HCT116 (cell line): ENCODE data around the gene S100A10.

ENCODE experiments used
- EGR1 ChIP-seq: IDR thresholded peaks from 2 replicates; pipeline ENCODE4 v1.6.1; 2012; ENCODE audit warnings: low read depth
- EZH2 ChIP-seq: fragments of 200-600 bp; sonication (generic); IDR thresholded peaks from 2 replicates; pipeline ENCODE4 v1.6.1; 2017; ENCODE audit warnings: antibody characterized with exemption, mixed run types
- JUND ChIP-seq: IDR thresholded peaks from 2 replicates; pipeline ENCODE4 v1.6.1; 2012
- MAX ChIP-seq: IDR thresholded peaks from 2 replicates; pipeline ENCODE4 v1.6.1; 2012
- POLR2A ChIP-seq: IDR thresholded peaks from 2 replicates; pipeline ENCODE4 v1.7.0; 2011; ENCODE audit warnings: borderline replicate concordance; ENCODE audit not compliant: insufficient read depth, insufficient read length; ENCODE audit errors: extremely low read depth
- SIN3A ChIP-seq: IDR thresholded peaks from 2 replicates; pipeline ENCODE4 v1.6.1; 2012; ENCODE audit warnings: low read depth
- YY1 ChIP-seq: IDR thresholded peaks from 2 replicates; pipeline ENCODE4 v1.6.1; 2011; ENCODE audit warnings: low read length, low read depth, moderate library complexity, mild to moderate bottlenecking; ENCODE audit not compliant: insufficient replicate concordance; ENCODE audit errors: extremely low read depth
- TF ChIP-seq, protein P1 (sequence below), 3 experiments: fragments of 200-600 bp in 1 of 3; sonication (generic) in 1 of 3; IDR thresholded peaks in 2 of 3; conservative IDR thresholded peaks in 1 of 3; 2 replicates each; pipeline ENCODE4 v1.5.1; 2012 to 2017; ENCODE audit warnings: low read depth in 2 of 3, low read length in 2 of 3, antibody characterized with exemption in 1 of 3, borderline replicate concordance in 1 of 3, control low read depth in 1 of 3, mild to moderate bottlenecking in 1 of 3, mixed read lengths in 1 of 3, mixed run types in 1 of 3, moderate library complexity in 1 of 3; ENCODE audit not compliant: insufficient read depth in 1 of 3

DNA sequence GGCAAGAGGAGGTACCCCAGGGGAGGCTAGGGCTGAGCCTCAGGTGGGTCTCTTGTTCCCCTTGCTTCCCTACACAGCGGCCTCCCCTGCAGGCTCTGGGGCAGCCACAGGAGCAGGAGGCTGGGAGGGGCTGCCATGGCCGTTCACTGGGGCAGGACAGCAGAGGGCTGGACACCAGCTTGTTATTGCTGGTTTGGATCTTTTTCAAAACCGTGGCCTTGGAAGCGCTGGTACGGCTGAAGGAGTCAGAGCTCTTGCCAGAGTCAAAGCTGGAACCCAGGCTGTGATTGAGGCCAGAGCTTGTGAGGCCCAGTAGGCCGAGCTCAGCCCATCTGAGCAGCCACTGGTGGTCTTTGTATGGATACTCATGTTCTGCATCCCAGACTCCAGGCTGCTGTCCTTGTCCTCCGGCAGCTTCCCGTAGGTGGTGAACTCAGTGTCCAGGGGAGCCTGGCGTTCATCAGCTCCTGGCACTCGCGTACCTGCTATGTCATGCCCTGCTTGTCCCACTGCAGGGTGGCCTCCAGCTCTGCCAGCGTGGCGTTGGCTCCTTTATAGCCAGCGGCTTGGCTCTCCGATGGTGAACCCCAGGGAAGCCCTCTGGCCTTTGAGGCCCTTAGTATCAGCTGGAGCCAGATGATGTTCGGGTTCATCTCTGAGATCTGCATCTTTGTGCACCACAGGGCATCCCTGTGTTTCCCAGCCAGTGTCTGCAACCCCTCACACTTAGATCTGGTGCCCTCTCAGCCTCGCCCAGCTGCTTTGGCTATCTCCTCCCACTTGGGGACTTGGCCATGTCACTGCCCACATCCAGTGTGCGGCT lies 44.1 kb downstream of the S100A10 start:
- TF ChIP-seq EZH2 (no peak), POLR2A (no peak), JUND (no peak), YY1 (no peak), EGR1 (no peak), MAX (no peak), SIN3A (no peak)
- TF ChIP-seq, protein P1, sequence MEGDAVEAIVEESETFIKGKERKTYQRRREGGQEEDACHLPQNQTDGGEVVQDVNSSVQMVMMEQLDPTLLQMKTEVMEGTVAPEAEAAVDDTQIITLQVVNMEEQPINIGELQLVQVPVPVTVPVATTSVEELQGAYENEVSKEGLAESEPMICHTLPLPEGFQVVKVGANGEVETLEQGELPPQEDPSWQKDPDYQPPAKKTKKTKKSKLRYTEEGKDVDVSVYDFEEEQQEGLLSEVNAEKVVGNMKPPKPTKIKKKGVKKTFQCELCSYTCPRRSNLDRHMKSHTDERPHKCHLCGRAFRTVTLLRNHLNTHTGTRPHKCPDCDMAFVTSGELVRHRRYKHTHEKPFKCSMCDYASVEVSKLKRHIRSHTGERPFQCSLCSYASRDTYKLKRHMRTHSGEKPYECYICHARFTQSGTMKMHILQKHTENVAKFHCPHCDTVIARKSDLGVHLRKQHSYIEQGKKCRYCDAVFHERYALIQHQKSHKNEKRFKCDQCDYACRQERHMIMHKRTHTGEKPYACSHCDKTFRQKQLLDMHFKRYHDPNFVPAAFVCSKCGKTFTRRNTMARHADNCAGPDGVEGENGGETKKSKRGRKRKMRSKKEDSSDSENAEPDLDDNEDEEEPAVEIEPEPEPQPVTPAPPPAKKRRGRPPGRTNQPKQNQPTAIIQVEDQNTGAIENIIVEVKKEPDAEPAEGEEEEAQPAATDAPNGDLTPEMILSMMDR (IDR thresholded peaks at IDR 0.05 in 2 of 3, conservative IDR thresholded peaks at IDR 0.05 in 1 of 3; ENCODE audit: borderline replicate concordance in 1 of 3, insufficient read depth in 1 of 3, low read depth in 2 of 3, low read length in 2 of 3), result no peak
